ENCODE results near the gene DENND5A.

- TF ChIP-seq CTCF (IDR thresholded peaks at IDR 0.05) (no peak), POLR2A (IDR thresholded peaks at IDR 0.05) (no peak)
Observed at GRCh38 chr11:9211322-9211721, 53.8 kb downstream of the DENND5A start.

Measured in Peyer's patch (tissue), 4 donors.